Activated T-helper 2 cell treated with anti-CD3 and anti-CD28 coated beads, Interferon-gamma antibody, Interleukin-2, Interleukin-4, amounts not matched to agents 10 μg/mL and 5 μg/mL and 100 μg/mL, durations not matched to agents 14 hours and 24 hours and 36 hours (primary cell): Measurements from ENCODE around the gene BFSP2. TPM values are rescaled to one million over a fixed set of nuclear protein-coding genes. Genes with fewer than 3 reads are reported as not detected.
A peak's percentile ranks its signal among the peaks of the same experiment; 100 is the strongest.
"Not testable (repeated sequence)": the region's sequence is repeated elsewhere in the genome, so short reads cannot be mapped to it uniquely, and the experiment has no call there.

Experiments
- DNase-seq: peaks from one replicate; pipeline ENCODE4 v3.0.0; 2021; ENCODE audit warnings: low spot score
- H3K27ac Mint-ChIP-seq: one replicate; pipeline ENCODE4 v1.8.0; 2021; ENCODE audit warnings: mixed read lengths
- H3K27me3 Mint-ChIP-seq: one replicate; pipeline ENCODE4 v1.8.0; 2021; ENCODE audit warnings: low read depth, mixed read lengths
- H3K36me3 Mint-ChIP-seq: one replicate; pipeline ENCODE4 v1.8.0; 2021; ENCODE audit warnings: low read depth, mixed read lengths
- H3K4me1 Mint-ChIP-seq: one replicate; pipeline ENCODE4 v1.8.0; 2021; ENCODE audit warnings: low read depth, mixed read lengths
- H3K4me3 Mint-ChIP-seq: one replicate; pipeline ENCODE4 v1.8.0; 2021; ENCODE audit warnings: low read depth, mild to moderate bottlenecking, moderate library complexity, mixed read lengths
- H3K9me3 Mint-ChIP-seq: one replicate; pipeline ENCODE4 v1.8.0; 2021; ENCODE audit warnings: mixed read lengths
- intact Hi-C: fragments of 100-400 bp; cut with micrococcal nuclease; formaldehyde crosslinking; loops from one replicate; pipeline ENCODE4 v1.15.1; 2023
- total RNA-seq: library from RNA; stranded (reverse); gene quantifications from 2 replicates; pipeline ENCODE4 v1.2.3, GENCODE V29; 2022

BFSP2 gene
- total RNA-seq, 1 donor from 2014 or later = not detected

GRCh38 chr3:133472889-133473288, 73.0 kb downstream of the BFSP2 start:
- no peaks in the 10 kb centered on the region for H3K36me3 Mint-ChIP-seq
- H3K9me3 Mint-ChIP-seq = no peaks in the 10 kb centered on the region
- H3K27ac Mint-ChIP-seq = no peak overlapping the region
- no peaks in the 10 kb centered on the region for H3K27me3 Mint-ChIP-seq
- H3K4me1 Mint-ChIP-seq = peaks cover 45% of the 10 kb centered on the region
- intact Hi-C loops = no loop called here
- H3K4me3 Mint-ChIP-seq = no peak overlapping the region
- no peak for DNase-seq

GRCh38 chr3:133473472-133474191, 73.8 kb downstream of the BFSP2 start:
- not testable (repeated sequence) for H3K27me3 Mint-ChIP-seq, H3K27ac Mint-ChIP-seq, H3K4me3 Mint-ChIP-seq, DNase-seq, H3K36me3 Mint-ChIP-seq, H3K9me3 Mint-ChIP-seq
- intact Hi-C loops = loop anchor here (2.0 kb wide), 2 partner anchors 13 to 17 kb away; no protein-coding TSS in a partner anchor
- peaks cover 46% of the 10 kb centered on the region for H3K4me1 Mint-ChIP-seq

- Mint-ChIP-seq H3K4me3 (no peak overlapping the region), H3K4me1 (peaks cover 50% of the 10 kb centered on the region), H3K9me3 (no peaks in the 10 kb centered on the region), H3K36me3 (no peaks in the 10 kb centered on the region), H3K27ac (no peak overlapping the region), H3K27me3 (no peaks in the 10 kb centered on the region)
- intact Hi-C loops = loop anchor here (2.0 kb wide), 2 partner anchors 14 to 16 kb away; no protein-coding TSS in a partner anchor
- no peak for DNase-seq
These were observed 74.5 kb downstream of the BFSP2 start for GRCh38 chr3:133474251-133474801.

GRCh38 chr3:133474817-133475216, 75.0 kb downstream of the BFSP2 start:
- H3K4me3 Mint-ChIP-seq = no peak overlapping the region
- DNase-seq = no peak
- no peaks in the 10 kb centered on the region for H3K27me3 Mint-ChIP-seq
- peaks cover 50% of the 10 kb centered on the region for H3K4me1 Mint-ChIP-seq
- no peaks in the 10 kb centered on the region for H3K9me3 Mint-ChIP-seq
- intact Hi-C loops = loop anchor here (2.0 to 5.0 kb wide), 3 partner anchors 14 to 33 kb away; no protein-coding TSS in a partner anchor
- H3K36me3 Mint-ChIP-seq = no peaks in the 10 kb centered on the region
- H3K27ac Mint-ChIP-seq = no peak overlapping the region

- H3K36me3 Mint-ChIP-seq = no peaks in the 10 kb centered on the region
- H3K4me3 Mint-ChIP-seq = peak overlapping the region; percentile 4
- no peaks in the 10 kb centered on the region for H3K9me3 Mint-ChIP-seq
- no peaks in the 10 kb centered on the region for H3K27me3 Mint-ChIP-seq
- intact Hi-C loops = loop anchor here (2.0 to 5.0 kb wide), 3 partner anchors 15 to 33 kb away; no protein-coding TSS in a partner anchor
- H3K27ac Mint-ChIP-seq = peak overlapping the region; percentile 34
- H3K4me1 Mint-ChIP-seq = peaks cover 53% of the 10 kb centered on the region
- peak; percentile 37 for DNase-seq
These were observed 75.6 kb downstream of the BFSP2 start for GRCh38 chr3:133475245-133476010.

DNA sequence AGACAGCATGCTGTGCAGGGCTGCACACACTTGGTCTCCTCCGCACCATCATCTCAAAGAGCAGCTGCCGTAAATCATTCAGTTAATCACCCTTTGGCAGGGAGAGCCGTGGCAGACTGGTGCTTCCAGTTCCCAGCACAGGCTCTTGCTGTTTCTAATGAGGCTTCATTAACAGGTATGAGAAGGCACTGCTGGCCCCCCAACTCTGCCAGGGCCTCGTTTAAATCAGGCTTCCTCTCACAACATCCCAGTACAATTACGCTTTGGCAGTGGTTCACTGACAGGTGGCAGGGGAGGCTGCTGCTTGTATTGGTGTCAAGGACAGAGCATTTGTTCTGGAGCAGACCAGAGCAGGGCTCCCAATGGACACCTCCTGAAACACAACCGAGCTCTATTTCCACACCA, 77.1 kb downstream of the BFSP2 start:
- Mint-ChIP-seq H3K9me3 (no peaks in the 10 kb centered on the region), H3K4me1 (peaks cover 59% of the 10 kb centered on the region), H3K4me3 (no peak overlapping the region), H3K27ac (no peak overlapping the region), H3K27me3 (no peaks in the 10 kb centered on the region), H3K36me3 (no peaks in the 10 kb centered on the region)
- intact Hi-C loops = loop anchor here (5.0 kb wide), 1 partner anchor 35 kb away; no protein-coding TSS in a partner anchor
- DNase-seq = no peak

- intact Hi-C loops = loop anchor here (5.0 kb wide), 1 partner anchor 35 kb away; no protein-coding TSS in a partner anchor
- Mint-ChIP-seq H3K9me3 (no peaks in the 10 kb centered on the region), H3K4me1 (peaks cover 59% of the 10 kb centered on the region), H3K27me3 (no peaks in the 10 kb centered on the region), H3K27ac (no peak overlapping the region), H3K36me3 (no peaks in the 10 kb centered on the region), H3K4me3 (no peak overlapping the region)
- no peak for DNase-seq
These were observed 77.6 kb downstream of the BFSP2 start for GRCh38 chr3:133477487-133477886.

- no peaks in the 10 kb centered on the region for H3K27me3 Mint-ChIP-seq
- H3K36me3 Mint-ChIP-seq = peaks cover 3% of the 10 kb centered on the region
- H3K4me3 Mint-ChIP-seq = no peak overlapping the region
- no peaks in the 10 kb centered on the region for H3K9me3 Mint-ChIP-seq
- intact Hi-C loops = loop anchor here (5.0 kb wide), 1 partner anchor 36 kb away; no protein-coding TSS in a partner anchor
- no peak overlapping the region for H3K27ac Mint-ChIP-seq
- no peak for DNase-seq
- peaks cover 57% of the 10 kb centered on the region for H3K4me1 Mint-ChIP-seq
These were observed 78.8 kb downstream of the BFSP2 start for GRCh38 chr3:133478624-133479023.

GRCh38 chr3:133479401-133479800, 79.5 kb downstream of the BFSP2 start:
- H3K27ac Mint-ChIP-seq = no peak overlapping the region
- peaks cover 3% of the 10 kb centered on the region for H3K36me3 Mint-ChIP-seq
- H3K27me3 Mint-ChIP-seq = no peaks in the 10 kb centered on the region
- no peak overlapping the region for H3K4me3 Mint-ChIP-seq
- no peaks in the 10 kb centered on the region for H3K9me3 Mint-ChIP-seq
- peaks cover 54% of the 10 kb centered on the region for H3K4me1 Mint-ChIP-seq
- no peak for DNase-seq
- intact Hi-C loops = loop anchor here (5.0 kb wide), 1 partner anchor 37 kb away; no protein-coding TSS in a partner anchor

- Mint-ChIP-seq H3K36me3 (peaks cover 3% of the 10 kb centered on the region), H3K4me3 (no peak overlapping the region), H3K27ac (no peak overlapping the region), H3K4me1 (peaks cover 49% of the 10 kb centered on the region), H3K9me3 (peaks cover 6% of the 10 kb centered on the region), H3K27me3 (no peaks in the 10 kb centered on the region)
- intact Hi-C loops = loop anchor here (5.0 kb wide), 1 partner anchor 38 kb away; no protein-coding TSS in a partner anchor
- no peak for DNase-seq
These were observed 80.2 kb downstream of the BFSP2 start for GRCh38 chr3:133479895-133480669.

DNA sequence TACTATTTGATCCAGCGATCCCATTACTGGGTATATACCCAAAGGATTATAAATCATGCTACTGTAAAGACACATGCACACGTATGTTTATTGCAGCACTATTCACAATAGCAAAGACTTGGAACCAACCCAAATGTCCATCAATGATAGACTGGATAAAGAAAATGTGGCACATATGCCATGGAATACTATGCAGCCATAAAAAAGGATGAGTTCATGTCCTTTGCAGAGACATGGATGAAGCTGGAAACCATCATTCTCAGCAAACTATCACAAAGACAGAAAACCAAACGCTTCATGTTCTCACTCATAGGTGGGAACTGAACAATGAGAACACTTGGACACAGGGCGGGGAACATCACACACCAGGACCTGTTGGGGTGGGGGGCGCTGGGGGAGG, 82.6 kb downstream of the BFSP2 start:
- Mint-ChIP-seq H3K9me3 (peaks cover 15% of the 10 kb centered on the region), H3K4me1 (peaks cover 27% of the 10 kb centered on the region)
- intact Hi-C loops, DNase-seq, H3K27me3 Mint-ChIP-seq, H3K4me3 Mint-ChIP-seq, H3K36me3 Mint-ChIP-seq, H3K27ac Mint-ChIP-seq: not testable (repeated sequence)

- Mint-ChIP-seq H3K9me3 (peaks cover 15% of the 10 kb centered on the region), H3K4me1 (peaks cover 36% of the 10 kb centered on the region), H3K36me3 (peaks cover 7% of the 10 kb centered on the region), H3K27ac (no peak overlapping the region), H3K27me3 (no peaks in the 10 kb centered on the region), H3K4me3 (no peak overlapping the region)
- no peak for DNase-seq
- intact Hi-C loops = no loop called here
These were observed 86.8 kb downstream of the BFSP2 start for GRCh38 chr3:133486658-133487057.
